Anterior cingulate cortex (tissue), 58 donors: ENCODE data around the gene ENGASE.

Experiments
- DNase-seq, 58 donors: peaks; one replicate each; lab custom pipeline; 2025; lab: John Stamatoyannopoulos, UW

Gene ENGASE

DNA sequence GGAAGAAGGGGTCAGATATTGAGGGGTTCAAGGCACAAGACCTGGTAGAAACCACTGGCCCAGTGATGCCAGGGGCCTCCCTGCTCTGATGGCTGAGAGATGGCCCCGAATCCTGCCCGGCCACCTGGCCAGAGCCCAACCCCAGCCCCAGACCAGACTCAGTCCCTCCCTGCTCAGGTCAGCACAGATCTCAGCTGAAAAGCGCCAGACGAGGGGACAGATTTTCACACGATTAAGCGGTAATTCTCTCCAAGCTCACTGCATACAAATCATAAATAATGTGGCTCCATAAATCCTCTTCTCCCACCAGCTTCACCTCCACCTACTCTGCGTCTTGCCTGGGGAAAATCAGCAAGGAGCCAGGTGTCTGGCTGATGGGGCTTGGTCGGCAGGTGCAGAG is 57.1 kb downstream of the ENGASE start:
- DNase-seq = no peak

GRCh38 chr17:79132271-79133064 is 57.8 kb downstream of the ENGASE start:
- no peak for DNase-seq

DNA sequence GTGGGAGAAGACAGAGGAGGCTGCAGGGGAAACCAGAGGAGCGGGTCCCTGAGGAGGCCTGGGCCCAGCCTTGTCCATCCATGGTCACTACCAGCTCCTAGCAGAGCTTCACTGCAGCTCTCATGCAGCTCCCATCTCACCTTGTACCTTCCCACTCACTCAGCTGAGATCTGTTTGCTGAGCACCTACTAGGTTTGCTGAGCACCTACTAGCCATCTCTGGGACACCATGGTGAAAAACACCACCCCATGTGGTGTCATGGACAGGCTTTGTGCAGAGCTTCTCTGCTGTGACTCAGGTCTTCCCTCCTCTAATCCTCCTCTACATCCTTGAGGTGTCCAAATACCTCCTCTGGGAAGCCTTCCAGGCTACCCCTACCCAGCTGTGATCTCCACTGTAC is 58.6 kb downstream of the ENGASE start:
- DNase-seq = no peak

DNA sequence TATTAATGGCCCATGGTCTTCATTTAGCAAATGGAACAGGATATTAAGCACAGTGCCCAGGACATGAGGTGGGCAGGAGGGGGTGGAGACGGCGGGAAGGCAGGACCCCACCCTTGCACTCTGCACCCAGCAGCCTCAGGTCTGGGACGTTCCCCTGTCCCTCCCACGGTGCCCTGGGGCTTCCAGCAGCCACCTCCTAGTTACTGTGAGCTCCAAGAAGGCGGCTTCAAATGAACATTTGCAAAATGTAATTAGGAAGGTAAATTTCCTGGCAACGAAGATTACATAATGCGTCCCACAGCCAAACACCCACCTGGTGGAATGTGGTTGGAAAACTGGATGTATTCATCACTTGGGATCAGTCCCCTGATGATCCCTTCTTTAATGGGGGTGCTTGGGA is 59.4 kb downstream of the ENGASE start:
- DNase-seq = peak in 1 of 58 donors; percentile 32

DNA sequence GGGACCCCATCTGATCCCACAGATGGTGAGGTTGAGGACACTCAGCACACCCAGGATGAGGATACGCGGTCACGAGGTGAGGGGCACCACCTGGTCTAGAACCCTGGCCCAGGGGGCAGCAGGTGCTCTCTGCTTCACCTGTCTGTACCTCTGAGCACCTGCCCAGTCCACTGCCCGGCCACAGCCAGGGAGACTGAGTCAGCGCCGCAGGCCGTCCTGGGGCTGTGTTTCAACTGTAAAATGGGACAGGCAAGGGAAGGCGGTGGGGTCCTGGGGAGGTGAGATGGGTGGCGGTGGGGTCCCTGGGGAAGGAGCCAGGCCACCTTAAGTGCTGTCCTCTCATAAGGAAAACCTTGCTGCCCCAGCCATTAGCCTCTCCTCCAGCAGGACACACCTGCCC is 60.4 kb downstream of the ENGASE start:
- DNase-seq = no peak

- no peak for DNase-seq
These were observed 61.2 kb downstream of the ENGASE start for GRCh38 chr17:79135628-79136405.
